ENCODE data around the gene CBX1. TPM values are rescaled to one million over a fixed set of nuclear protein-coding genes. Genes with fewer than 3 reads are reported as not detected.
"Not testable (repeated sequence)": the region's sequence is repeated elsewhere in the genome, so short reads cannot be mapped to it uniquely, and the experiment has no call there.

The CBX1 gene
- polyA plus RNA-seq, 4 donors, result 158 to 195 (median 184) TPM

GRCh38 chr17:48123776-48124388, 22.6 kb upstream of the CBX1 start:
- no peak for DNase-seq (ENCODE audit: low read depth in 4 of 4, low spot score in 2 of 4)

GRCh38 chr17:48123111-48123510, 21.8 kb upstream of the CBX1 start:
- DNase-seq (ENCODE audit: low read depth in 4 of 4, low spot score in 2 of 4), result no peak

GRCh38 chr17:48122665-48123045, 21.4 kb upstream of the CBX1 start:
- no peak for DNase-seq (ENCODE audit: low read depth in 4 of 4, low spot score in 2 of 4)

- no peak for DNase-seq (ENCODE audit: low read depth in 4 of 4, low spot score in 2 of 4)
Observed at GRCh38 chr17:48121923-48122664, 20.8 kb upstream of the CBX1 start.

- DNase-seq (ENCODE audit: low read depth in 4 of 4, low spot score in 2 of 4), result no peak
Observed at GRCh38 chr17:48113201-48113676, 12.0 kb upstream of the CBX1 start.

- DNase-seq (ENCODE audit: low read depth in 4 of 4, low spot score in 2 of 4), result no peak
Observed at GRCh38 chr17:48111937-48112241, 10.6 kb upstream of the CBX1 start.

GRCh38 chr17:48110761-48111160, 9.5 kb upstream of the CBX1 start:
- DNase-seq (ENCODE audit: low read depth in 4 of 4, low spot score in 2 of 4), result no peak

GRCh38 chr17:48107137-48108055, 6.1 kb upstream of the CBX1 start, which contains the start of gene SNX11:
SNX11 (plus strand) TSS chr17:48107766; CDS start chr17:48112044, 4,278 bp downstream.
- peak; percentile 70 to 87 (median 84) for DNase-seq (ENCODE audit: low read depth in 4 of 4, low spot score in 2 of 4)

- DNase-seq (ENCODE audit: low read depth in 4 of 4, low spot score in 2 of 4), result no peak
Observed at GRCh38 chr17:48106802-48107136, 5.5 kb upstream of the CBX1 start.

- no peak for DNase-seq (ENCODE audit: low read depth in 4 of 4, low spot score in 2 of 4)
Observed at GRCh38 chr17:48104440-48104839, 3.2 kb upstream of the CBX1 start.

- no peak for DNase-seq (ENCODE audit: low read depth in 4 of 4, low spot score in 2 of 4)
Observed at GRCh38 chr17:48102798-48103715, 1.8 kb upstream of the CBX1 start.

- DNase-seq (ENCODE audit: low read depth in 4 of 4, low spot score in 2 of 4), result no peak
Observed at GRCh38 chr17:48102043-48102750, 919 bp upstream of the CBX1 start.

GRCh38 chr17:48100591-48101011, 677 bp downstream of the CBX1 start:
- peak in 1 of 4 donors; percentile 62 for DNase-seq (ENCODE audit: low read depth in 4 of 4, low spot score in 2 of 4)

GRCh38 chr17:48100160-48100559, 1.1 kb downstream of the CBX1 start:
- DNase-seq (ENCODE audit: low read depth in 4 of 4, low spot score in 2 of 4), result no peak

- DNase-seq (ENCODE audit: low read depth in 4 of 4, low spot score in 2 of 4), result no peak
Observed at GRCh38 chr17:48095611-48096010, 5.7 kb downstream of the CBX1 start.

GRCh38 chr17:48093341-48094045, 7.8 kb downstream of the CBX1 start:
- DNase-seq (ENCODE audit: low read depth in 4 of 4, low spot score in 2 of 4), result no peak

- DNase-seq (ENCODE audit: low read depth in 4 of 4, low spot score in 2 of 4), result no peak
Observed at GRCh38 chr17:48084932-48085331, 16.3 kb downstream of the CBX1 start.

GRCh38 chr17:48081858-48082257, 19.4 kb downstream of the CBX1 start:
- DNase-seq (ENCODE audit: low read depth in 4 of 4, low spot score in 2 of 4), result no peak

- not testable (repeated sequence) for DNase-seq (ENCODE audit: low read depth in 4 of 4, low spot score in 2 of 4)
Observed at GRCh38 chr17:48077152-48077551, 24.1 kb downstream of the CBX1 start.
